Large intestine (tissue), 3 donors: ENCODE data around the gene PLXNB2. TPM values are rescaled to one million over a fixed set of nuclear protein-coding genes. Genes with fewer than 3 reads are reported as not detected.

ENCODE experiments used
- DNase-seq, 2 donors: peaks; one replicate each; pipeline versions ENCODE4 v3.0.0 to v3.0.0-alpha.2; 2013
- H3K27ac ChIP-seq: one replicate; pipeline ENCODE4 v1.5.1; 2013; ENCODE audit warnings: low read length
- H3K27me3 ChIP-seq: 2 replicates; pipeline ENCODE4 v1.6.1; 2013; ENCODE audit warnings: low read length; ENCODE audit not compliant: control insufficient read depth, insufficient read depth
- H3K36me3 ChIP-seq: 2 replicates; pipeline ENCODE4 v1.6.1; 2013; ENCODE audit warnings: low read length; ENCODE audit not compliant: control insufficient read depth, insufficient read depth
- H3K4me1 ChIP-seq: one replicate; pipeline ENCODE4 v1.6.1; 2013; ENCODE audit warnings: low read length; ENCODE audit not compliant: control insufficient read depth, insufficient read depth
- H3K4me3 ChIP-seq: one replicate; pipeline ENCODE4 v1.5.1; 2013; ENCODE audit warnings: low read length
- H3K9me3 ChIP-seq: one replicate; pipeline ENCODE4 v1.6.1; 2013; ENCODE audit warnings: mild to moderate bottlenecking, low read depth, low read length, moderate library complexity; ENCODE audit not compliant: control insufficient read depth
- WGBS: methylation state at CpG from one replicate; pipeline ENCODE4 v1.1.5; 2013; ENCODE audit warnings: low lambda C conversion rate; ENCODE audit not compliant: insufficient coverage; 5-methylcytosine and 5-hydroxymethylcytosine counted together
- polyA plus RNA-seq: library from polyadenylated mRNA; unstranded; fragments of 120-200 nt; gene quantifications from one replicate; pipeline ENCODE4 v1.2.1, GENCODE V29; 2013

The PLXNB2 gene
- polyA plus RNA-seq, 1 donor: 65.0 TPM

- WGBS: no CpG with 5 or more reads among the region's 26 CpGs
- Histone ChIP-seq H3K4me3 (no peak overlapping the region), H3K36me3 (peaks cover 19% of the 10 kb centered on the region), H3K27ac (no peak overlapping the region), H3K9me3 (peaks cover 8% of the 10 kb centered on the region), H3K4me1 (peaks cover 22% of the 10 kb centered on the region), H3K27me3 (peaks cover 38% of the 10 kb centered on the region)
- DNase-seq: no peak
These were observed 35.2 kb downstream of the PLXNB2 start for GRCh38 chr22:50272044-50272802.

GRCh38 chr22:50271519-50271970 lies 35.9 kb downstream of the PLXNB2 start:
- H3K36me3 ChIP-seq: peaks cover 16% of the 10 kb centered on the region
- H3K27ac ChIP-seq: no peak overlapping the region
- H3K9me3 ChIP-seq: peaks cover 13% of the 10 kb centered on the region
- peaks cover 22% of the 10 kb centered on the region for H3K4me1 ChIP-seq
- no CpG with 5 or more reads among the region's 45 CpGs for WGBS
- DNase-seq: peak in 1 of 2 donors; percentile 46
- peak overlapping the region; percentile 24 for H3K4me3 ChIP-seq
- H3K27me3 ChIP-seq: peaks cover 44% of the 10 kb centered on the region

GRCh38 chr22:50270666-50271394 lies 36.6 kb downstream of the PLXNB2 start:
- DNase-seq: peak in 1 of 2 donors; percentile 62
- H3K9me3 ChIP-seq: peaks cover 8% of the 10 kb centered on the region
- no peak overlapping the region for H3K27ac ChIP-seq
- peak overlapping the region; percentile 39 for H3K4me3 ChIP-seq
- H3K4me1 ChIP-seq: peaks cover 22% of the 10 kb centered on the region
- H3K27me3 ChIP-seq: peaks cover 51% of the 10 kb centered on the region
- peaks cover 12% of the 10 kb centered on the region for H3K36me3 ChIP-seq
- no CpG with 5 or more reads among the region's 53 CpGs for WGBS

GRCh38 chr22:50269970-50270665 lies 37.3 kb downstream of the PLXNB2 start, which contains the start of gene MAPK11:
TSS of gene MAPK11 (minus strand) at chr22:50270380. CDS start at chr22:50270292, 88 bp downstream.
- H3K4me1 ChIP-seq: peaks cover 22% of the 10 kb centered on the region
- no CpG with 5 or more reads among the region's 92 CpGs for WGBS
- peaks cover 55% of the 10 kb centered on the region for H3K27me3 ChIP-seq
- peaks cover 8% of the 10 kb centered on the region for H3K9me3 ChIP-seq
- peak within 1 kb of the TSS; percentile 39 for H3K4me3 ChIP-seq
- peak in 1 of 2 donors; percentile 31 for DNase-seq
- no peak within 1 kb of the TSS for H3K27ac ChIP-seq
- H3K36me3 ChIP-seq: peaks cover 5% of the 10 kb centered on the region

GRCh38 chr22:50269573-50269969 lies 37.9 kb downstream of the PLXNB2 start:
- Histone ChIP-seq H3K27me3 (peaks cover 58% of the 10 kb centered on the region), H3K27ac (no peak overlapping the region), H3K36me3 (peaks cover 3% of the 10 kb centered on the region), H3K9me3 (peaks cover 8% of the 10 kb centered on the region), H3K4me3 (no peak overlapping the region), H3K4me1 (peaks cover 22% of the 10 kb centered on the region)
- WGBS: no CpG with 5 or more reads among the region's 18 CpGs
- DNase-seq: no peak

GRCh38 chr22:50268655-50269113 lies 38.8 kb downstream of the PLXNB2 start:
- WGBS: no CpG with 5 or more reads among the region's 9 CpGs
- Histone ChIP-seq H3K27me3 (peaks cover 61% of the 10 kb centered on the region), H3K4me3 (no peak overlapping the region), H3K4me1 (peaks cover 22% of the 10 kb centered on the region), H3K27ac (no peak overlapping the region), H3K9me3 (peaks cover 8% of the 10 kb centered on the region), H3K36me3 (no peaks in the 10 kb centered on the region)
- DNase-seq: no peak

- Histone ChIP-seq H3K36me3 (no peaks in the 10 kb centered on the region), H3K4me3 (peak overlapping the region; percentile 6), H3K27ac (no peak overlapping the region), H3K27me3 (peaks cover 70% of the 10 kb centered on the region), H3K4me1 (peaks cover 24% of the 10 kb centered on the region), H3K9me3 (peaks cover 8% of the 10 kb centered on the region)
- peak in 1 of 2 donors; percentile 58 for DNase-seq
- WGBS: no CpG with 5 or more reads among the region's 75 CpGs
These were observed 39.7 kb downstream of the PLXNB2 start for GRCh38 chr22:50267591-50268390.

- peaks cover 8% of the 10 kb centered on the region for H3K9me3 ChIP-seq
- H3K4me3 ChIP-seq: no peak overlapping the region
- peaks cover 76% of the 10 kb centered on the region for H3K27me3 ChIP-seq
- no CpG with 5 or more reads among the region's 37 CpGs for WGBS
- no peak for DNase-seq
- H3K4me1 ChIP-seq: peaks cover 23% of the 10 kb centered on the region
- no peak overlapping the region for H3K27ac ChIP-seq
- H3K36me3 ChIP-seq: no peaks in the 10 kb centered on the region
These were observed 40.5 kb downstream of the PLXNB2 start for GRCh38 chr22:50266994-50267393.

GRCh38 chr22:50264946-50265669 lies 42.3 kb downstream of the PLXNB2 start:
- H3K9me3 ChIP-seq: peaks cover 8% of the 10 kb centered on the region
- H3K4me1 ChIP-seq: peaks cover 9% of the 10 kb centered on the region
- no CpG with 5 or more reads among the region's 15 CpGs for WGBS
- no peak for DNase-seq
- H3K36me3 ChIP-seq: no peaks in the 10 kb centered on the region
- H3K27ac ChIP-seq: no peak overlapping the region
- H3K4me3 ChIP-seq: no peak overlapping the region
- peaks cover 74% of the 10 kb centered on the region for H3K27me3 ChIP-seq
